Measurements from ENCODE around the gene DRGX. TPM values are rescaled to one million over a fixed set of nuclear protein-coding genes. Genes with fewer than 3 reads are reported as not detected.

The DRGX gene
- total and polyA plus RNA-seq, 2 of the 13 experiments (the other 11 are each of a cell fraction or from before 2014, with no cell fraction given), result not detected

DNA sequence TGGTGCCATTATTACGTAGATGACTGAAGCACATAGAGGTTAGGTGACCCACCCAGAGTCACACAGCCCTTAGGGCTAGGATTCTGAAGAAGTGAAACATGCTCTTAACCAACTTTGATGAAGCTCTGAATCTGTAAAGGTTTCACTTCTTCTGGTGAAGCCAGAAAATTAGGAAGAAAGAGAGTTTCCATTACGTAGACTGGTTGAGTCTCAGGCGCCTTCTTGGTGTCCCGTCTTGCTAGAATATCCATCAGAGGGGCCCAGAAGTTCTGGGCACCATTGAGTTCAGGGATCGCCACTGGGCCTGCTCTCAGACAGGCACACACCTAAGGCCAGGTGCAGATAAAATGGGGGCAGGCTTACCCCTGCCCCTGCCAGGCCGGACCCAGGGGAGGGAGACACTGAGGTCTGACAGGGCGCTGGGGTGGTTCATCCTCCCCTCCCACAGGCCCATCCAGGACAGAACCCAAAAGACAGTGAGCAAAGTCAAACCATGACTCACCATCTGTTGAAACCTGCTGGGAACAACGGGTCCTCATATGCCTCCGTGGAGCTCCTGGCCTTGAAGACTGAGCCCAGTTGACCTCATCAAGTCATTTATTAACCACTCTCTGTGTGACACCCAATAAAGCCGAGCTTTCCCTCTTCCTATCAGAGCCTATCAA, 33.2 kb downstream of the DRGX start:
- Histone ChIP-seq H3K9me3 (ENCODE audit: low read length) (no peaks in the 10 kb centered on the region), H3K27ac (ENCODE audit: extremely low read length, insufficient read depth, low read length) (no peak overlapping the region), H3K4me3 (replicated peaks in 1 of 3; ENCODE audit: insufficient read depth in 1 of 3, low read depth in 2 of 3, low read length in 3 of 3) (no peak overlapping the region), H2AFZ (ENCODE audit: low read length) (no peak overlapping the region), H3K4me2 (ENCODE audit: low read depth, low read length) (peak overlapping the region; percentile 51), H3K79me2 (ENCODE audit: insufficient read depth, low read length) (no peaks in the 10 kb centered on the region), H3K27me3 (ENCODE audit: control insufficient read depth in 1 of 2, insufficient read depth in 2 of 2, low read length in 2 of 2) (no peaks in the 10 kb centered on the region; a peak in 1 of 5 replicates), H3K36me3 (replicated peaks in 1 of 2; ENCODE audit: control insufficient read depth in 1 of 2, insufficient read depth in 2 of 2, low read length in 2 of 2) (no peaks in the 10 kb centered on the region), H3K9ac (ENCODE audit: insufficient read depth, low read depth, low read length) (no peak overlapping the region), H4K20me1 (ENCODE audit: insufficient read depth, low read length) (no peaks in the 10 kb centered on the region), H3K4me1 (ENCODE audit: insufficient read depth, low read length) (peaks cover 43% of the 10 kb centered on the region)
- intact Hi-C loops (cut with micrococcal nuclease; ENCODE audit: unreplicated experiment) (no loop called here), in situ Hi-C loops (cut with HindIII; ENCODE audit: extremely low pct_ligation_motif_present, low pct_unique_long_range_greater_than_20kb) (loop anchor here (10.0 kb wide), 1 partner anchor 388 kb away; no protein-coding TSS in a partner anchor)
- FAIRE-seq, result peak; percentile 75
- peak; percentile 89 for ATAC-seq
- ChIA-PET POLR2A (interaction anchor here (1.3 kb wide), 1 partner anchor 176 kb away, joined by 6 read pairs; the partner anchor contains the start of gene ERCC6), CTCF (ENCODE audit: low intra/inter-chr PET ratio, low total read pairs) (no interaction called here)
- DNase-seq (ENCODE audit: low spot score), result peak; percentile 87
- 45% methylated on average over 8 of the region's 10 CpGs for WGBS (ENCODE audit: low lambda C conversion rate)
- no TSS peak for BruUV-seq (replicated peaks)
- TF ChIP-seq PATZ1 (CRISPR knock-in tag; IDR thresholded peaks at IDR 0.05) (peak; percentile 36; the same call in 1 of the 2 replicates), RXRB (CRISPR knock-in tag; IDR thresholded peaks at IDR 0.05; ENCODE audit: borderline replicate concordance) (peak; percentile 62; the same call in 1 of the 2 replicates), NR1H2 (CRISPR knock-in tag; IDR thresholded peaks at IDR 0.05; ENCODE audit: borderline replicate concordance, low read depth) (no peak), DRAP1 (CRISPR knock-in tag; IDR thresholded peaks at IDR 0.05) (0 out of 2 replicates have a peak, but pooled peaks have one; percentile 15), ZNF12 (CRISPR knock-in tag; IDR thresholded peaks at IDR 0.05) (peak; percentile 19; the same call in 1 of the 2 replicates), TBL1XR1 (IDR thresholded peaks at IDR 0.05; ENCODE audit: borderline replicate concordance, low read length, partially characterized antibody) (no peak), SOX13 (IDR thresholded peaks at IDR 0.05) (no peak), SOX13 (CRISPR knock-in tag; conservative IDR thresholded peaks at IDR 0.05 in 1 of 2, IDR thresholded peaks at IDR 0.05 in 1 of 2) (peak in 1 of 2 experiments; percentile 36; a peak in 1 of 4 replicates), ZBTB10 (CRISPR knock-in tag; IDR thresholded peaks at IDR 0.05; ENCODE audit: borderline replicate concordance) (no peak), EEA1 (CRISPR knock-in tag; IDR thresholded peaks at IDR 0.05; ENCODE audit: borderline replicate concordance) (no peak), ZNF710 (CRISPR knock-in tag; IDR thresholded peaks at IDR 0.05; ENCODE audit: borderline replicate concordance) (no peak)
- TF ChIP-seq, protein P1, sequence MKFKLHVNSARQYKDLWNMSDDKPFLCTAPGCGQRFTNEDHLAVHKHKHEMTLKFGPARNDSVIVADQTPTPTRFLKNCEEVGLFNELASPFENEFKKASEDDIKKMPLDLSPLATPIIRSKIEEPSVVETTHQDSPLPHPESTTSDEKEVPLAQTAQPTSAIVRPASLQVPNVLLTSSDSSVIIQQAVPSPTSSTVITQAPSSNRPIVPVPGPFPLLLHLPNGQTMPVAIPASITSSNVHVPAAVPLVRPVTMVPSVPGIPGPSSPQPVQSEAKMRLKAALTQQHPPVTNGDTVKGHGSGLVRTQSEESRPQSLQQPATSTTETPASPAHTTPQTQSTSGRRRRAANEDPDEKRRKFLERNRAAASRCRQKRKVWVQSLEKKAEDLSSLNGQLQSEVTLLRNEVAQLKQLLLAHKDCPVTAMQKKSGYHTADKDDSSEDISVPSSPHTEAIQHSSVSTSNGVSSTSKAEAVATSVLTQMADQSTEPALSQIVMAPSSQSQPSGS (CRISPR knock-in tag; IDR thresholded peaks at IDR 0.05), result peak; percentile 41; the same call in 1 of the 2 replicates

Data from HepG2 (cell line).